ENCODE data around the gene FAM78A.
A peak's percentile ranks its signal among the peaks of the same experiment; 100 is the strongest.

The FAM78A gene

DNA sequence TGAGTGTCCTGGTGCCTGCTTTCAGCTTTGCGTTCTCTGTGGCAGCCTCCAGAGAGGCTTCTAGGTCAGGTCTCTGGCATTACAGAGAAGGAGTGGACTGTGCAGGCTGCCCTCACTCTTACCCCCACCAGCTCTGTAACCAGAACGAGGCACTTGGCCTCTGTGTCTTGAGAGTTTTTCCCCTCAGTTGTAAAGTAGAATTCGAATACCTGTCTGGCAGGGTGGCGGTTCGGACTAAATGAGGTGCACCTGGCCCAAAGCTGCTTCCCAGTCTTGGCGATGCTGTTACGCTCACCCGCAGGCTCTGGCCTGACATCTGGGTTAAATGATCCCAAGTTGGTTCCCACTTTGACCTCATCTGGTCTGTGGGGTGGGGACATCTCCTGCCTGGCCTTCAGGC, 40.1 kb downstream of the FAM78A start:
- Histone ChIP-seq H3K27me3 (replicated peaks) (no peaks in the 10 kb centered on the region), H3K36me3 (replicated peaks) (peaks cover 24% of the 10 kb centered on the region), H3K4me3 (ENCODE audit: low read depth, low read length) (no peak overlapping the region), H3K27ac (no peak overlapping the region)
- in situ Hi-C loops (cut with HindIII; ENCODE audit: low pct_ligation_motif_present, low sequenced_read_pairs), result no loop called here
- TF ChIP-seq, protein P1, sequence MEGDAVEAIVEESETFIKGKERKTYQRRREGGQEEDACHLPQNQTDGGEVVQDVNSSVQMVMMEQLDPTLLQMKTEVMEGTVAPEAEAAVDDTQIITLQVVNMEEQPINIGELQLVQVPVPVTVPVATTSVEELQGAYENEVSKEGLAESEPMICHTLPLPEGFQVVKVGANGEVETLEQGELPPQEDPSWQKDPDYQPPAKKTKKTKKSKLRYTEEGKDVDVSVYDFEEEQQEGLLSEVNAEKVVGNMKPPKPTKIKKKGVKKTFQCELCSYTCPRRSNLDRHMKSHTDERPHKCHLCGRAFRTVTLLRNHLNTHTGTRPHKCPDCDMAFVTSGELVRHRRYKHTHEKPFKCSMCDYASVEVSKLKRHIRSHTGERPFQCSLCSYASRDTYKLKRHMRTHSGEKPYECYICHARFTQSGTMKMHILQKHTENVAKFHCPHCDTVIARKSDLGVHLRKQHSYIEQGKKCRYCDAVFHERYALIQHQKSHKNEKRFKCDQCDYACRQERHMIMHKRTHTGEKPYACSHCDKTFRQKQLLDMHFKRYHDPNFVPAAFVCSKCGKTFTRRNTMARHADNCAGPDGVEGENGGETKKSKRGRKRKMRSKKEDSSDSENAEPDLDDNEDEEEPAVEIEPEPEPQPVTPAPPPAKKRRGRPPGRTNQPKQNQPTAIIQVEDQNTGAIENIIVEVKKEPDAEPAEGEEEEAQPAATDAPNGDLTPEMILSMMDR (IDR thresholded peaks at IDR 0.05; ENCODE audit: low read depth, low read length, missing control alignments), result no peak
- no peak for DNase-seq

DNA sequence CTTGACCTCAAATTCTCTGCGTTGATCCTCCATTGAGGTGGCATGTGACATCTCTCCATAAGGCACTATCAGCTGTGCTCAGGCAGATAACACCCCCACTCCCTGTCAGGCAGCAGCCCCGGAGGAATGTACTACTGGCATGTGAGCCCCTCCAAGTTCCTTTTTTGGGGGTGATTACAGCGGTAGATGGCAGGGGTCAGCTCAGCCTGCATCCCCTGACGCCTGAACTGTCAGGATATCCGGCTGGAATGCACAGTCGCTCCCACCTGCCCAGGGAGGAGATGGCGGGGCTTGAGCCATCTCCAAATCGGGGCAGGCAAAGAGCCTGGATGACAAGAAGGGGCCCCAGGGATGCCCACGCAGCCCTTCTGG, 40.8 kb downstream of the FAM78A start:
- in situ Hi-C loops (cut with HindIII; ENCODE audit: low pct_ligation_motif_present, low sequenced_read_pairs), result no loop called here

DNA sequence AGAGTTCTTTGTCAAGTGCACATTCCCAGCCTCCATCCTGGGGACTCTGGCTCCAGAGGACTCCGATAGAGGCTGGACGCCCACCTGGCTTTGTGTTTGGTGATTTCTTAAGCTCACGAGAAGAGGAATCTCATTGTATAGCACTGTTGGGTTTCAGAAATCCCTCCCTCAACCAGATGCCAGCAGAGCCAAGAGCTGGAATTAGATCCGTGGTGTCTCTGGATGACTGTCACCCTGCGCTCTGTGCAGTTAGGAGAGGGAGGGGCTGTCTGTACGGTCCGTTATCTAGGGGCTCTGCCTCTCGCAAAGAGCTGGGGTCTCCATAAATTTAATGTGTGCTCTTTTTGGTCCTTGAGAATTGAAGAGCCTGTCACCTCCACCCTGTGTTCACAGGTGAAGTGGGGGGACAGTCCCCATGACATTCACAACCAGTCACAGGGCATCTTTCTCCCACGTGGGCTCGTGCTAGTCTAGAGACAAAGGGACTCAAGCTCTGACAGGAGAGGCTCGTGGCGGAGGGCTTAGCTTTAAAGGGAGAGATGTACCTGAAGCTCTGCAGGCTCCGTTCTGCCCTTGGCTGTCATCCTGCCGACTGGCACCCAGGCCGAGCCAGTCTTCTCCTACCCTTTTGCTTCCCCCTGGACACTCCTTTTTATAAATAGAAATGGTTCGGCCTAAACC, 41.4 kb downstream of the FAM78A start:
- no peaks in the 10 kb centered on the region for H3K27me3 ChIP-seq (replicated peaks)
- in situ Hi-C loops (cut with HindIII; ENCODE audit: low pct_ligation_motif_present, low sequenced_read_pairs), result no loop called here
- no peak overlapping the region for H3K4me3 ChIP-seq (ENCODE audit: low read depth, low read length)
- H3K36me3 ChIP-seq (replicated peaks), result peaks cover 24% of the 10 kb centered on the region
- TF ChIP-seq, protein P1 (IDR thresholded peaks at IDR 0.05; ENCODE audit: low read depth, low read length, missing control alignments), result no peak
- no peak overlapping the region for H3K27ac ChIP-seq
- DNase-seq, result no peak

More for the DNA sequence above, 40.8 kb downstream of the FAM78A start:
- H3K36me3 ChIP-seq (replicated peaks), result peaks cover 24% of the 10 kb centered on the region
- H3K27me3 ChIP-seq (replicated peaks), result no peaks in the 10 kb centered on the region
- TF ChIP-seq, protein P1 (IDR thresholded peaks at IDR 0.05; ENCODE audit: low read depth, low read length, missing control alignments), result no peak
- H3K4me3 ChIP-seq (ENCODE audit: low read depth, low read length), result no peak overlapping the region
- no peak for DNase-seq
- H3K27ac ChIP-seq, result no peak overlapping the region

DNA sequence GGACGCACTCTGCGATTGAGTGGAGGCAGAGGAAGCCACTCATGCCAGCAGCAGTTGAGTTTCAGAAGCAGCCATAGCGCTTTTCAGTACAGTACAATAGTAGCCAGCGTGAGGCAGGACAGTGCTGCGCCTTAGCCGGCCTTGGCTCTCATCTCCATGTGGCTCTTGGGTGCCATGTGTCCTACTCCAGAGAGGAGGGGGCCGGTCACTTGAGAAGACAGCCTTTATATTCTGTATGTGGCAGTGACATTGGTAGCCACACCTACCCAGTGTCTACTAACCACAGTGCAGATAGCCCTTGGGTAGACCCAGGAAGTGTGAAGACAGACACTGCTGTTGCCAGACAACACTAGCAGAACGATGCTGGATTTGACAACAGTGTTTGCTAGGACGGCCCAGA, 42.3 kb downstream of the FAM78A start:
- Histone ChIP-seq H3K27ac (no peak overlapping the region), H3K36me3 (replicated peaks) (peaks cover 24% of the 10 kb centered on the region), H3K4me3 (ENCODE audit: low read depth, low read length) (no peak overlapping the region), H3K27me3 (replicated peaks) (no peaks in the 10 kb centered on the region)
- no peak for DNase-seq
- in situ Hi-C loops (cut with HindIII; ENCODE audit: low pct_ligation_motif_present, low sequenced_read_pairs), result no loop called here
- TF ChIP-seq, protein P1 (IDR thresholded peaks at IDR 0.05; ENCODE audit: low read depth, low read length, missing control alignments), result no peak

DNA sequence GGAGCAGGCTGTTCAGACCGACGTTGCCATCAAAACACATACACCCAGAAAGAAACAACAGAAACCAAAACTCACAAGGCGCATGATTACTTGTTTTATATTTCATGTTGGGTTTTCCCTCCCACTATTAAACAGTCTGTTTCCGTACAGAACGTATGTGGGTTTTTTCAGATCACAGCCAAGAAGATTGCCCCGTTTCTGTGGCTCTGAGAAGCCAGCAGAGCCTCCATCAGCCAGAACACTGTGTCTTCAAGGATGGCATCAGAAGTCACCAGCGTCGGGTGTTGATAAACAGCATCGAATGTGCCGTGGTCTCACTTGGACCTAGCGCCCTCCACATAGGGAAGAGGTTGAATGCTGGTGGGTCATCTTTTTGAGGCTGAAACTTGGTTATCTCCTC, 42.8 kb downstream of the FAM78A start:
- Histone ChIP-seq H3K36me3 (replicated peaks) (peaks cover 24% of the 10 kb centered on the region), H3K4me3 (ENCODE audit: low read depth, low read length) (no peak overlapping the region), H3K27me3 (replicated peaks) (no peaks in the 10 kb centered on the region), H3K27ac (no peak overlapping the region)
- TF ChIP-seq, protein P1 (IDR thresholded peaks at IDR 0.05; ENCODE audit: low read depth, low read length, missing control alignments), result no peak
- no peak for DNase-seq
- in situ Hi-C loops (cut with HindIII; ENCODE audit: low pct_ligation_motif_present, low sequenced_read_pairs), result no loop called here

DNA sequence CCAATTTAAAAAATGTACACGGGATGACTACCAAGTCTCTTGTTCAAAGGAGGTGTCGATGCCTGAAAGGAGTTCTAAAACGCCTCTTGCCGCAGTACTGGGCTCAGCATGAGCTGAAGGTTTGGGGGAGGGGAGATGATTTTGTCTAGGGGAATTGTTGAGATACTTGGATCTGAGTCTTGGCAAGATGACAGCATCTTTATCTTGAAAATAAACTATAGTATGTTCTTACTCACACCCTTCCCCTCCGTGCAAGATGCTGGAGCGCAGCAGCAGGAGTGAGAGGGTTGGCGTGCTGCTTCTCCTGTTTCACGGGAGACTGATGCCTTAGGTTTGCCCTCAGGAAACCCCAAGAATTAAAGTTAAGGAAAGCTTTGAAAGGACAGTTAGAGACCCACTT, 47.3 kb downstream of the FAM78A start:
- in situ Hi-C loops (cut with HindIII; ENCODE audit: low pct_ligation_motif_present, low sequenced_read_pairs), result no loop called here
- peak; percentile 82 for DNase-seq
- TF ChIP-seq, protein P1 (IDR thresholded peaks at IDR 0.05; ENCODE audit: low read depth, low read length, missing control alignments), result no peak
- Histone ChIP-seq H3K36me3 (replicated peaks) (peaks cover 11% of the 10 kb centered on the region), H3K27me3 (replicated peaks) (no peaks in the 10 kb centered on the region), H3K27ac (peak overlapping the region; percentile 24), H3K4me3 (ENCODE audit: low read depth, low read length) (no peak overlapping the region)
